Testis (tissue), 3 donors: Measurements from ENCODE around the gene DOHH. TPM values are rescaled to one million over a fixed set of nuclear protein-coding genes. Genes with fewer than 3 reads are reported as not detected.

Experiments
- DNase-seq: peaks from one replicate; pipeline ENCODE4 v3.0.0-alpha.2; 2019
- H3K27ac ChIP-seq, 2 donors: fragments of 200-600 bp; sonication (generic); one replicate each; pipeline ENCODE4 v1.5.1; 2019
- H3K27me3 ChIP-seq: fragments of 200-600 bp; sonication (generic); one replicate; pipeline ENCODE4 v1.5.1; 2019
- H3K36me3 ChIP-seq: fragments of 200-600 bp; sonication (generic); one replicate; pipeline ENCODE4 v1.5.1; 2017; ENCODE audit warnings: low read depth; ENCODE audit errors: missing control alignments
- H3K4me1 ChIP-seq: fragments of 200-600 bp; sonication (generic); one replicate; pipeline ENCODE4 v1.5.1; 2019
- H3K4me3 ChIP-seq, 2 donors: fragments of 200-600 bp; sonication (generic); one replicate each; pipeline ENCODE4 v1.5.1; 2017 to 2019
- H3K9me3 ChIP-seq: fragments of 200-600 bp; sonication (generic); one replicate; pipeline ENCODE4 v1.5.1; 2017
- CTCF ChIP-seq, 3 experiments: fragments of 450-650 bp in 2 of 3; fragments of 200-600 bp in 1 of 3; sonication (generic) in 1 of 3; IDR thresholded peaks; one replicate each; pipeline ENCODE4 v1.5.1; 2016 to 2019; ENCODE audit warnings: antibody characterized with exemption in 3 of 3, mild to moderate bottlenecking in 2 of 3, moderate library complexity in 1 of 3
- POLR2A ChIP-seq: fragments of 450-650 bp; IDR thresholded peaks from one replicate; pipeline ENCODE4 v1.6.1; 2017; ENCODE audit warnings: antibody characterized with exemption, mild to moderate bottlenecking, moderate library complexity
- WGBS, 2 donors: methylation state at CpG; one replicate each; pipeline ENCODE4 v1.1.5; 2018; 5-methylcytosine and 5-hydroxymethylcytosine counted together
- intact Hi-C: fragments of 100-400 bp; cut with DNase I; formaldehyde crosslinking; loops from one replicate; pipeline ENCODE4 v1.15.1; 2023; ENCODE audit warnings: low total_unique reads
- polyA plus RNA-seq: library from polyadenylated mRNA; stranded (reverse); fragments of 350-450 nt; fragmentation: Illumina TruSeq; extraction: RNeasy Lipid Tissue Mini Kit (QIAGEN cat#74804); gene quantifications from one replicate; pipeline ENCODE4 v1.2.3, GENCODE V29; 2014; ENCODE audit warnings: low read depth, low replicate concordance; ENCODE audit not compliant: insufficient read depth
- total RNA-seq, 2 donors: library from RNA; depleted of rRNA; stranded (reverse); fragments of >200 nt; gene quantifications; one replicate each; pipeline ENCODE4 v1.2.3, GENCODE V29; 2016

DOHH gene
- total and polyA plus RNA-seq, 3 donors from 2014 or later: 10.7 to 29.1 (median 23.5) TPM

DNA sequence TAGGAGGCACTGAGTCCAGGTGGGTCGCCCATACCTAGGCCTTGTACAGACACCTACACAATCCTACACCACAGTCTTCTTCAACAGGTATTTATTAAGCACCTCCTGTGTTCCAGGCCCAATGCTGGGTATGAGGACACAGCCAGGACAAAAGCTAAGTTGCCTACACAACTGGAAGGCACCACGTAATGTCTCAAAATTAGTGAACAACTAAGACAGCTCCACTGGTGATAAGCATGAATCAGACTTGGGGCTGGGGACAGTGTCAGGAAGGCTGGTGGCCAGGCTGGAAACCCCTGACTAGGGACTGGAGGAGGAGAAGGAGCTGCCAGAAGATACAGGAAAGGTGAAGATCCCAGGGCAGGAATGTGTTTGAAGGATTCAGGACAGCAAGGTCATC, 22.5 kb downstream of the DOHH start:
- Histone ChIP-seq H3K36me3 (no peaks in the 10 kb centered on the region), H3K4me3 (no peak overlapping the region), H3K27ac (no peak overlapping the region), H3K4me1 (no peaks in the 10 kb centered on the region), H3K9me3 (no peaks in the 10 kb centered on the region), H3K27me3 (no peaks in the 10 kb centered on the region)
- 88 to 90% methylated on average over 2 of the region's 2 CpGs for WGBS, 2 donors
- intact Hi-C loops: no loop called here
- TF ChIP-seq POLR2A (no peak), CTCF (IDR thresholded peaks at IDR 0.05) (no peak)
- DNase-seq: no peak

DNA sequence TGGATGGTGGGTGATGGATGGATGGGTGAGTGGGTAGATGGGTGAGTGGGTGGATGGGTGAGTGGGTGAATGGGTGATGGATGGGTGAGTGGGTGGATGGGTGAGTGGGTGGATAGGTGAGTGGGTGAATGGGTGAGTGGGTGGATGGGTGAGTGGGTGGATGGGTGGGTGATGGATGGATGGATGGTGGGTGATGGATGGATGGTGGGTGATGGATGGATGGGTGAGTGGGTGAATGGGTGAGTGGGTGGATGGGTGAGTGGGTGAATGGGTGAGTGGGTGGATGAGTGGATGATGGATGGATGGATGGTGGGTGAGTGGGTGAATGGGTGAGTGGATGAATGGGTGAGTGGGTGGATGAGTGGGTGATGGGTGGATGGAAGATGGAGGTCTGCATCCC, 23.0 kb downstream of the DOHH start:
- H3K36me3 ChIP-seq: no peaks in the 10 kb centered on the region
- intact Hi-C loops: no loop called here
- H3K27ac ChIP-seq: no peak overlapping the region
- H3K4me1 ChIP-seq: no peaks in the 10 kb centered on the region
- H3K9me3 ChIP-seq: no peaks in the 10 kb centered on the region
- TF ChIP-seq POLR2A: no peak
- no peak for TF ChIP-seq CTCF (IDR thresholded peaks at IDR 0.05)
- no peak for DNase-seq
- H3K4me3 ChIP-seq: no peak overlapping the region
- no peaks in the 10 kb centered on the region for H3K27me3 ChIP-seq

DNA sequence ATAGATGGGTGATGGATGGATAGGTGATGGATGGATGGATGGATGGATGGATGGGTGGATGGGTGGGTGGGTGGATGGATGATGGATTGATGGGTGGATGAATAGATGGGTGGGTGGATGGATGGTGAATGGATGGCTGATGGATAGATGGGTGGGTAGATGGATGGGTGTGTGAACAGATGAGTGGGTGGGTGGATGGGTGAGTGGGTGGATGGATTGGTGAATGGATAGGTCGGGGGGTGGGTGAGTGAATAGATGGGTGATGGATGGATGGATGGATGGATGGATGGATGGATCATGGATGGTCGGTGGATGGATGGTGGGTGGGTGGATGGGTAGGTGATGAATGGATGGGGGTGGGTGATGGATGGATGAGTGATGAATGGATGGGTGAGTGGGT, 23.6 kb downstream of the DOHH start:
- 78 to 85% methylated on average over 2 of the region's 2 CpGs for WGBS, 2 donors
- intact Hi-C loops: no loop called here

DNA sequence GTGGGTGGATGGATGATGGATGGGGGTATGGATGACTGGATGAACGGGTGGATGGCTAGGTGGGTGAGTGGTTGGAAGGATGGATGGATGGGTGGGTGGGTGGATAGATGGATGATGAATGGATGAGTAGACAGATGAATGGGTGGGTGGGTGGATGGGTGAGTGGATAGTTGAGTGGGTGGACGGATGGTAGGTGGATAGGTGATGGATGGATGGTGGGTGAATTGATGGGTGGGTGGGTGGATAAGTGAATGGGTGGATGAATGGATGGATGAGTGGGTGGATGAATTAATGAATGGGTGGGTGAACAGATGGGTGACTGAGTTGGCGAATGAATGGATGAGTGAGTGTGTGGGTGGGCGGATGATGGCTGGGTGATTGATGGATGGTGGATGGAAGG, 25.0 kb downstream of the DOHH start:
- no peak for TF ChIP-seq POLR2A
- no peak for TF ChIP-seq CTCF (IDR thresholded peaks at IDR 0.05)
- WGBS, 2 donors: 85 to 87% methylated on average over 4 of the region's 4 CpGs
- H3K27me3 ChIP-seq: no peaks in the 10 kb centered on the region
- intact Hi-C loops: no loop called here
- H3K4me1 ChIP-seq: no peaks in the 10 kb centered on the region
- no peak overlapping the region for H3K4me3 ChIP-seq
- DNase-seq: no peak
- no peak overlapping the region for H3K27ac ChIP-seq
- no peaks in the 10 kb centered on the region for H3K9me3 ChIP-seq
- no peaks in the 10 kb centered on the region for H3K36me3 ChIP-seq

More for the DNA sequence above, 23.6 kb downstream of the DOHH start:
- no peaks in the 10 kb centered on the region for H3K36me3 ChIP-seq
- H3K9me3 ChIP-seq: no peaks in the 10 kb centered on the region
- H3K27me3 ChIP-seq: no peaks in the 10 kb centered on the region
- no peak for DNase-seq
- H3K4me3 ChIP-seq: no peak overlapping the region
- TF ChIP-seq CTCF (IDR thresholded peaks at IDR 0.05): no peak
- TF ChIP-seq POLR2A: no peak
- no peak overlapping the region for H3K27ac ChIP-seq
- no peaks in the 10 kb centered on the region for H3K4me1 ChIP-seq

DNA sequence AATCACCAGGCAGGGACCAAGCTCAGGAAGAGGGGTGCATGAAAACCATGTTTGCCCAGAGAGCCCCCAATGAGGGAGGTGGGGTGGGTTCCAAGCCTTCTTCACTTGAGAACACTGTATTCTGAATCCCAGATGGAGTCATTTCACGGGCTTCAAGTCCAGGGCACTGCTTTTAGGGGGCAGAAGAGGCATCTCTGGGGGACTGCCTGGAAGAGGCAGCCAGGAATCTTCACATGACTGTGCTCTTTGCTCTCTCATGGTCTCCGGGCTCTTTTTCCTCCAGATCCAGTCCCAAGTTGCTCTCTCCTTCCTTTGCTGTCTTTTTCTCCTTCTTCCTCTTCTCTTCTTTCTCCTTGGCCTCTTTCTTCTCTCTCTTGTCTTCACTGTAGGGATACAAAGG, 25.9 kb downstream of the DOHH start:
- no peak for DNase-seq
- no peaks in the 10 kb centered on the region for H3K36me3 ChIP-seq
- 71 to 78% methylated on average over 2 of the region's 2 CpGs for WGBS, 2 donors
- H3K4me3 ChIP-seq: no peak overlapping the region
- H3K27ac ChIP-seq: no peak overlapping the region
- H3K9me3 ChIP-seq: no peaks in the 10 kb centered on the region
- TF ChIP-seq CTCF (IDR thresholded peaks at IDR 0.05): no peak
- TF ChIP-seq POLR2A: no peak
- intact Hi-C loops: loop anchor here (5.0 kb wide), 1 partner anchor 152 kb away; no protein-coding TSS in a partner anchor
- no peaks in the 10 kb centered on the region for H3K4me1 ChIP-seq
- no peaks in the 10 kb centered on the region for H3K27me3 ChIP-seq
